IPS-18c (cell line): ENCODE results near the gene PLEKHN1.
"Not testable (repeated sequence)": the region's sequence is repeated elsewhere in the genome, so short reads cannot be mapped to it uniquely, and the experiment has no call there.

Source experiments
- H3K4me3 ChIP-seq: 2 replicates; pipeline ENCODE4 v1.7.0; 2013; ENCODE audit warnings: low read depth, mild to moderate bottlenecking, low read length, moderate library complexity; ENCODE audit not compliant: insufficient read depth
- H3K9me3 ChIP-seq: one replicate; pipeline ENCODE4 v1.6.1; 2013; ENCODE audit warnings: mild to moderate bottlenecking, low read length, moderate library complexity; ENCODE audit not compliant: control insufficient read depth, insufficient read depth

PLEKHN1 gene

DNA sequence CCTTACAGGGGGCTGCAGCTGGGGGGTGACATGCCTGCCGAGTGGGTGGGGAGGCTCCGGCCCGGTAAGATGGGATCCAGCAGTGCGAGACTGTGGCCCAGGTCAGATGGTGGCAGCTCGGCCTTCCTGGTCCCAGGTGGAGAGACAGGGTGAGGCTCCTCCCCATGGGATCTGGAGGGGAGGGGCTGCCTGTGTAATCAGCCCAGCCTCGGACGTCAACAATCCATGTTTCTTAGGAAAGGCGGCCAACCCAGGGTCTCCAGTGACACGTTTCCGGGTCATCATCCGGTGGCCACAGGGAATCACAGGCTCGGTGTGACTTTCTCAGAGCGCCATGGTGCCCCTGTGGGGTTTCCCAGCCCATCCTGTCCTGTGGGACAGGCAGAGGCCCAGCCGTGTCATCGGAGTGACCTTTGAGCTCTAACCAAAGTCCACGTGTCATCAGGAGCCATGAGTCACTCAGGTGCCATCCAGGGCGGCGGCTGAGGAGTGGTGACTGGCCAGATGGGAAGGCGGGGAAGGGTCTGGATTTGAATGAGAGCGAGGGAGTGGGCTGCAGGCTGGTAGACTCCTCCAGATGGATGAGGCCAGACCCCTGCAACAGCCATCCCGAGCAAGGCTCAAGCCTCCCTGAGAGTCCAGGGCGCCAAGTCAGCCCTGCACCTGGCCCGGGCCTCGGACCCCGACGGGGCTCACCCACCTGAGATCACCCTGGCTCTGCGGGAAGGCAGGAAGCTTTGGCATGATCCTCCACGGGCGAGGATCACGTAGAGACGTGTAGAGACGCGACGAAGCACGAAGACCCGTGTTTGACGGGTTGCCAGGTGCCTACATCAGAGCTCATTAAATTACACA, 40.2 kb downstream of the PLEKHN1 start:
- Histone ChIP-seq H3K4me3 (no peak overlapping the region), H3K9me3 (no peaks in the 10 kb centered on the region)

DNA sequence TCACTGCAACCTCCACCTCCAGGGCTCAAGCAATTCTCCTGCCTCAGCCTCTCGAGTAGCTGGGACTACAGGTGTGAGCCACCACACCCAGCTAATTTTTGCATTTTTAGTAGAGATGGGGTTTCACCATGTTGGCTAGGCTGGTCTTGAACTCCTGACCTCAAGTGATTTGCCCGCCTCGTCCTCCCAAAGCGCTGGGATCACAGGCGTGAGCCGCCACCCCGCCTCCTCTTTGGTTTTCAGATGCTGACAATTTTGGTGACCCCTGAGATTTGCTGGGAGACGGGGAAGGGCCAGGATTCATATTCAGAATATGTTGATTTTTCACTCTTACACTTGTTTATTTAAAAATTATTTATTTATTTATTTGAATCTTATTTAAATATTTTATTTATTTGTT, 43.8 kb downstream of the PLEKHN1 start:
- H3K9me3 ChIP-seq, H3K4me3 ChIP-seq: not testable (repeated sequence)

DNA sequence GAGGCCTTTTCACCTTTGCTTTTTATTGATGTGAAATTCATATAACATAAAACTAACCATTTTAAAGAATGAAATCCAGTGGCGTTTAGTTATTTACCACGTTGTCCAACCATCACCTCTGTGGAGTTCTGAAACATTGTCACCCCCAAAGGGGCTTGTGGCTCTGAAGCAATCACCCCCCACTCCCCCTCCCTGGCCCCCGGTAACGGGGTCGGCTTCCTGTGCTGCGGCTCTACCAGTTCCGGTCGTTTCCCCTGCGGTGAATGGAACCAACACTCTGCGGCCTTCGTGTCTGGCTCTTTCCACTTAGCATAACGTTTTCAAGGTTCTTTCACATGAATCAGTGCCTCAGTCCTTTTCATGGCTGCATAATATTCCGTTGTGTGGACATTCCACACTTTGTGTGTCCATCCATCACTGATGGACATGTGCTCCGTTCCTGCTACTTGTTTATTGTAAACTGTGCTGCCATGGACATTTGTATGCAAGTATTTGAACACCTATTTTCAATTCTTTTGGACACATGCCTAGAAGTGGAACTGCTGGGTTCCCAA, 45.2 kb downstream of the PLEKHN1 start:
- H3K9me3 ChIP-seq = no peaks in the 10 kb centered on the region
- no peak overlapping the region for H3K4me3 ChIP-seq

DNA sequence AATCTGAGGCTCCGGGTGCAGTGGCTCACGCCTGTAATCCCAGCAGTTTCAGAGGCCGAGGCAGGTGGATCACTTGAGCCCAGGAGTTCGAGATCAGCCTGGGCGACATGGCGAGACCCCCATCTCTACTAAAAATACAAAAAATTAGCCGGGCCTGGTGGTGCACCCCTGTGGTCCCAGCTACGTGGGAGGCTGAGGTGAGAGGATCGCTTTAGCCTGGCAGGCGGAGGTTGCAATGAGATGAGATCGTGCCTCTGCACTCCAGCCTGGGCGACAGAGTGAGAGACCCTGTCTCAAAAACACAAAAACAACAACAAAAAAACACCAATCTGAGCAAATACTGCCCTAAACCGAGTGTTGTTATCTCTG, 46.4 kb downstream of the PLEKHN1 start:
- H3K4me3 ChIP-seq = peak overlapping the region; percentile 47; the same call in 1 of the 2 replicates
- H3K9me3 ChIP-seq = not testable (repeated sequence)

DNA sequence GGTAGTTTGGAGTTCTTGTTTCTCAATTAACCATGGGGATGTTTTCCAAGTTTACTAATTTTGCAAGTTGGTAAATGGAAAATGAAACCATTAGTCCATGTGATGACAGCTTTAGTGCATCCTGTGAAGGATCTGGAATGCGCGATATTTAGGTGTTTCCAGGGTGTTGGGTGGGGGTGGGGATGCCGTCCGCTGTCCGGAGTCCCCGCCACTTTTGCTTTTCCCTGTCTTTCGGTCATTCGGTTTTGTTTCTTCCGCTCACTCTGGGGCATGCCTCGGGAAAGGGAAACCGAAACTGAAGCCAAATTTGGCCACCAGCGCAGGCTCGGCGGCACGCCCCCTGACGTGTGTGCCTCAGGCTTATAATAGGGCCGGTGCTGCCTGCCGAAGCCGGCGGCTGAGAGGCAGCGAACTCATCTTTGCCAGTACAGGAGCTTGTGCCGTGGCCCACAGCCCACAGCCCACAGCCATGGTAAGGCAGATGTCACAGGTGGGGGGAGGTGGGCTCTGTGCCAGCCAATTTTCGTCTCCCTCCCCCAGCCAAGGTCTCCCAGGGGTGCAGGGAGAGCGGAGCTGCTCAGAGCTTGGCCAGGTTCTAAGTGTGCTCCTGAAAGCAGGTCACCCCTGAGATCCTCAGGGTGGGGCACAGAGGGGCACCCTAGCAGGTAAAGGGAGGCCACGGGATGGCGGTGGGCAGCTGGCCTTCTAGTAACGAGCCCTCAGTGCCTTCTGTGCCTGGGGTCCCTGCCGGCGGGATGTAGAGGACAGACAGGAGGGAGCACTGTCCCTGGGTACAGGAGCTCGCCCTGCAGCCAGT, 47.0 kb downstream of the PLEKHN1 start, which contains the start of gene ISG15:
Gene ISG15 (plus strand): TSS at position 393 of the 817 bp plus-strand sequence. CDS start 77 bp downstream, at position 470.
- no peaks in the 10 kb centered on the region for H3K9me3 ChIP-seq
- peak within 1 kb of the TSS; percentile 65 for H3K4me3 ChIP-seq

DNA sequence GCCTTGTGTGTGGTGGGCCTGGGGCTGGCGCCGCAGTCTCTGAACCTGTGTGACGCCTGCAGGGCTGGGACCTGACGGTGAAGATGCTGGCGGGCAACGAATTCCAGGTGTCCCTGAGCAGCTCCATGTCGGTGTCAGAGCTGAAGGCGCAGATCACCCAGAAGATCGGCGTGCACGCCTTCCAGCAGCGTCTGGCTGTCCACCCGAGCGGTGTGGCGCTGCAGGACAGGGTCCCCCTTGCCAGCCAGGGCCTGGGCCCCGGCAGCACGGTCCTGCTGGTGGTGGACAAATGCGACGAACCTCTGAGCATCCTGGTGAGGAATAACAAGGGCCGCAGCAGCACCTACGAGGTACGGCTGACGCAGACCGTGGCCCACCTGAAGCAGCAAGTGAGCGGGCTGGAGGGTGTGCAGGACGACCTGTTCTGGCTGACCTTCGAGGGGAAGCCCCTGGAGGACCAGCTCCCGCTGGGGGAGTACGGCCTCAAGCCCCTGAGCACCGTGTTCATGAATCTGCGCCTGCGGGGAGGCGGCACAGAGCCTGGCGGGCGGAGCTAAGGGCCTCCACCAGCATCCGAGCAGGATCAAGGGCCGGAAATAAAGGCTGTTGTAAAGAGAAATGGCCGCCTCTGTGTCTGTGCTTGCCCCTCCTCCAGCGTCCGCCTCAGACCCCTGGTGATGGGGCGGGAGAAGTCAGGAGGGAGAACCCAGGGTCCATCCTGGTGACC, 47.8 kb downstream of the PLEKHN1 start:
- Histone ChIP-seq H3K4me3 (peak overlapping the region; percentile 65), H3K9me3 (no peaks in the 10 kb centered on the region)

DNA sequence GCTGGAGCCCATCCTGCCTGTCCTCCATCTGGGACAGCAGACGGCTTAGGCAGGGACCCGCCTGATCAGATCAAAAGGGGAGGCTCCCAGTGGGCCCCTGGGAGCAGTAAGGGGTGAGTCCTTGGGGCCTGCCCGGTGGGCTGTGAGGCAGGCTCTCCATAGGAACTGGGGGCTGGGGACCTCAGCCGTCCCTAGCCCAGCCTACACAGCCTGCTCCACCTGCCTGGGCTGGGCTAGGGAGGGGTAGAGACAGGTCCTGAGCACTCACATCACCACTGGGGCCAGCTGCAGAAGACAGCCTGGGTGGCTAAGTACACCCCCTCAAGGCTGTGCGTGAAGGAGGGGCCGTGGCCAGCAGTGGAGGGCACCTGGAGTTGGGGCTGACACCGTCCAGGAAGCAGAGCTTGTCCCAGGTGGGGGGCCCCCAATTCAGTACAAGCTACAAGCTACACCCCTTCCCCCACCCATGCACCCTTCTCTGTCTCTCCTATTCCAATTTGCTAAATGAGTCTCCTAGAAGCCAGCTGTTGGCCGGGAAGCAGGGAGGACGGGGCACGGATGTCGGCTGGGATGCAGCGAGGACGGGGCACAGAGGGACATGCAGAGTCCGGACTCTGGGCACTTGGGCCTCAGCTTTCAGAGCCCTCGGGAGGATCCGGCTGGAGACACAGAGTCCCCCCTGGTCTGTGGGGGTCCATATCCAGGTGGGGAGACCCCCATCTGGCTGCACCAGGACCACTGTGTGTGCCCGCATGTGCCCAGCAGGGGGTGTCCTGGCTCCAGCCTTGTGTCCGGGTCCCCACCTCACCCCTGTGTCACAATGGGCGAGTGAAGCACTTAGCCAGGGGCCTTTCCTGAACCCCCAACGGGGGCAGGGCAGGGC, 48.8 kb downstream of the PLEKHN1 start:
- Histone ChIP-seq H3K9me3 (no peaks in the 10 kb centered on the region), H3K4me3 (no peak overlapping the region)

DNA sequence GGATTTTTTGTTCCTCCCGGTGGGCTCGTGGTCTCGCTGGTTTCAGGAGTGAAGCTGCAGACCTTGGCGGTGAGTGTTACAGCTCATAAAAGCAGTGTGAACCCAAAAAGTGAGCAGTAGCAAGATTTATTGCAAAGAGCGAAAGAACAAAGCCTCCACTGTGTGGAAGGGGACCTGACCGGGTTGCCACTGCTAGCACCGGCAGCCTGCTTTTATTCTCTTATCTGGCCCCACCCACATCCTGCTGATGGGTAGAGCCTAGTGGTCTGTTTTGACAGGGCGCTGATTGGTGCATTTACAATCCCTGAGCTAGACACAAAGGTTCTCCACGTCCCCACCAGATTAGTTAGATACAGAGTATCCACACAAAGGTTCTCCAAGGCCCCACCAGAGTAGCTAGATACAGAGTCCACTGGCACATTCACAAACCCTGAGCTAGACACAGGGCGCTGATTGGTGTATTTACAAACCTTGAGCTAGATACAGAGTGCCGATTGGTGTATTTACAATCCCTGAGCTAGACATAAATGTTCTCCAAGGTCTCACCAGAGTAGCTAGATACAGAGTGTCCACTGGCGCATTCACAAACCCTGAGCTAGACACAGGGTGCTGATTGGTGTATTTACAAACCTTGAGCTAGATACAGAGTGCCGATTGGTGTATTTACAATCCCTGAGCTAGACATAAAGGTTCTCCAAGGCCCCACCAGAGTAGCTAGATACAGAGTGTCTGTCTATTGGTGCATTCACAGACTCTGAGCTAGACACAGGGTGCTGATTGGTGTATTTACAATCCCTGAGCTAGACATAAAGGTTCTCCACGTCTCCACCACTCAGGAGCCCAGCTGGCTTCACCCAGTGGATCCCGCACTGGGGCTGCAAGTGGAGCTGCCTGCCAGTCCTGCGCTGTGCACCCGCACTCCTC, 51.4 kb downstream of the PLEKHN1 start:
- not testable (repeated sequence) for H3K4me3 ChIP-seq, H3K9me3 ChIP-seq

DNA sequence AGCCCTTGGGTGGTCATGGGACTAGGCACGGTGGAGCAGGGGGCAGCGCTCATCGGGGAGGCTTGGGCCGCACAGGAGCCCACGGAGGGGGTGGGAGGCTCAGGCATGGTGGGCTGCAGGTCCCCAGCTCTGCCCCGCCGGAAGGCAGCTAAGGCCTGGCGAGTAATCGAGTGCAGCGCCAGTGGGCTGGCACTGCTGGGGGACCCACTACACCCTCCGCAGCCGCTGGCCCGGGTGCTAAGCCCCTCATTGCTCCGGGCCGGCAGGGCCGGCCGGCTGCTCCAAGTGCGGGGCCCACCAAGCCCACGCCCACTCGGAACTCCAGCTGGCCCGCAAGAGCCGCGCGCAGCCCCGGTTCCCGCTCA, 52.0 kb downstream of the PLEKHN1 start:
- not testable (repeated sequence) for H3K4me3 ChIP-seq, H3K9me3 ChIP-seq

DNA sequence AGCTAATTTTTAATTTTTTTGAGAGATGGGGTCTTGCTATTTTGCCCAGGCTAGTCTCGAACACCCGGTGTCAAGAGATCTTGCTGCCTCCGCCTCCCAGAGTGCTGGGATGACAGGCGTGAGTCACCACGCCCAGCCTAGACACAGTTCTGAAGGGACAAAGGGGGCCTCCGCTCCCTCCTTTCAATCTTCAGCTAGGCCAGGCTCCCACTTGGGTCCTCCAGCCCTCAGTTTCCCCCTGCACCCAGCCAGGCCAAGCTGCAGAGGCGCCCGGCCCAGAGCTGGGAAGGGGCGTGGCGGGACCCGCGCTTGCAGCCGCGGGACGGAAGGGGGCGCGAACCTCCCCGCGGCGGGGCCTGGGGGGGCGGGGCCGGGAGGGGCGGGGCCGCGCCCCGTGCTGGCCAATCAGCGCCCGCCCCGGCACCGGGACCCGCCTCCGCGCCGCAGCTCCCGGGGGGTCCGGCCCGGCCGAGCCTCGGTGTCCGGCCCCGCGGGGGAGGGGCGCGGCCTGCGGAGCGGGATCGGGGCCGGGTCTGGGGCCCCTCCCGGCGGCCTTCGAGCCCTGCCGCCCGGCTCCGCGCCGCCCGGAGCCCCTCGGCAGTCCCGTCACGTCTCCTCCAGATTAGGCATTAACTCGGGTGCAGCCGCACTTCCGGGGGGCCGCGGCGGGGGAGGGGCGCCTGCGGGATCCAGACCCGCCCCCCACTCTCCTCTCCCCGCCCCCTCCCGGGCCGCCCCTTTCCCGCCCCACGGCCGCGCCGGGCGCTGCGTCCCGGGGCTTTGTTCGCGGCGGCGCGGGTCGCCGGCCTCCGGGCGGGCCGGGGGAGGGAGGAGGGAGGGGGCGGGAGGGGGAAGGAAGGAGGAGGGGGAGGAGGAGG, 53.1 kb downstream of the PLEKHN1 start:
- H3K9me3 ChIP-seq = no peaks in the 10 kb centered on the region
- H3K4me3 ChIP-seq = no peak overlapping the region

DNA sequence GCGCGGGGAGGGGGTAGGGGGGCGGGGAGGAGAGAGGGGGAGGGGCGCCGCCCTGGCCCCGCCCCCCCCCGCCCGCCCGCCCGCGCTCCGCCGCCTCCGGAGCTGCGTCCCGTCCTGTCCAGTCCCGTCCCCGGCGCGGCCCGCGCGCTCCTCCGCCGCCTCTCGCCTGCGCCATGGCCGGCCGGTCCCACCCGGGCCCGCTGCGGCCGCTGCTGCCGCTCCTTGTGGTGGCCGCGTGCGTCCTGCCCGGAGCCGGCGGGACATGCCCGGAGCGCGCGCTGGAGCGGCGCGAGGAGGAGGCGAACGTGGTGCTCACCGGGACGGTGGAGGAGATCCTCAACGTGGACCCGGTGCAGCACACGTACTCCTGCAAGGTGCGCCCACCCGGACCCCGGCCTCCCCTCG, 53.7 kb downstream of the PLEKHN1 start, which contains the start of gene AGRN:
Gene AGRN (plus strand): TSS at position 121 of the 405 bp plus-strand sequence. CDS start 53 bp downstream, at position 174.
- no peaks in the 10 kb centered on the region for H3K9me3 ChIP-seq
- peak within 1 kb of the TSS; percentile 73 for H3K4me3 ChIP-seq

DNA sequence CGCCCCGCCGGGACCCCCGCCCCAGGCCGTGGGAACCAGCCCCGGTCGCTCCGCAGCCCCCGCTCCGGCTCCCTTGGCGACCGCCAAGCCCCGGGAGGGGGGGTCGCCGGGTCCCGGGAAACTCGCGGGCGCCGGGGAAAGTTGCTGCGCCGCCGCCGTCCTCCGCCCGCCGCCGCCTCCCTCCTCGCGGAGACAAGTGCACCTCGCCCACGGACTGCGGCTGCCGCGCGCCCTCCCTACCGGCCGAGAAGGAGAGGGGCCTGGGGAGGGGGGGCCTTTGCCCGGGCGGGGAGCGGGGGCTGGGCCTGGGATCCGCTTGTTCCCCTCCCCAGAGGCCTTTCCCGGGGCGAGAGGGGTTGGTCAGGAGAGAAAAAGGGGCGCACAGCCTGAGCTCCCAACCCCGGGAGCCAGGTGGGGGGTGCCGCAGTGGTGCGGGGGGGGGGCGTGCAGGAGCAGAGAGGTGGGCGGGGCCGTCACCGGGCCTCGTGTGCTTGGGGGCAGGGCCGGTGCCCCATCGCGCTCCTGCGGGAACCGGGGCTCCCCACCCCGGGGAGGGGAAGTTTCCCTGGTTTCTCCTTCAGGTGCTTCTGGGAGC, 54.2 kb downstream of the PLEKHN1 start:
- Histone ChIP-seq H3K9me3 (no peaks in the 10 kb centered on the region), H3K4me3 (peak overlapping the region; percentile 73)

DNA sequence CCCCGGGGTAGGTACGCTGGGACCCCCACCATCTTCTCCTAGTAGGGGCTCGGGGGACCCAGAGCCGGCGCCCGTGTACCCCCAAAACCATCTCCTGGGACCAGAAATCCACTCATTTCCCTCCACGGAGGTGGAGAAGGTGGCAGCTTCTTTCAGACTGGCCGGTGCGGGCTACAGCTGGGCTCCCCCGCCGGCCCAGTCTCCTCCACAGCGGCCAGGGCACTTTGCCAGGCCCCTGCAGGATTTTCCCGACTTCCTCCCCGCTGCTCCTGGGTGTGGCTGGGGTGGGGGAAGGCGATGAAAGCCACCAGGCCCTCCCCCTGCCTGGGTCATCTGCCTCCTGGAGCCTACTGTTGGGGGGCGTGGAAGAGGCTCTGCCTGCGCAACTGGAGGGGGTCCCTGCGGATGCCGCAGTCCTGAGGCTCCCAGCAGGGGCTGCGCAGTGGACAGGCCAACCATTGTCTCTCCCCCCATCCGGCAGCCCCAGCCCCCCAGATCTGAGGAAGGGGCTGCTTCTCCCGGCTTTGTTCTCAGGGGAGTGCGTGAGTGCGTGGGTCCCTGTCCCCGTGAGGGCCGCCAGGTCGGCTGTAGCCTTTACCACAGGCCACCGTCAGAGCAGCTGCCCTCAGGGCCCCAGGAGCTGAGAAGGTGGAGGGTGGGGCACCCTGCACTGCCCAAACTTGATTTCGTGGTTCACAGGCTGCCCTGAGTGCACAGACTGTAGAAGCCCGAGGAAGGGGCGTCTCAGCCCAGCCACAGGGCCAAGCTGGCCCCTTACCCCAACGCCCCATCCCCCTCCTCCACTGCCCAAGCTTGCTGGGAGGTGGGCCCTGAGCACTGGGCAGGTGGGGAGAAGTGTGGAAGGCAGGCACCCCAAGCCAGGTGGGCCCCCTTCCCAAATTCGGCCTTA, 55.0 kb downstream of the PLEKHN1 start:
- peak overlapping the region; percentile 73 for H3K4me3 ChIP-seq
- H3K9me3 ChIP-seq = no peaks in the 10 kb centered on the region

DNA sequence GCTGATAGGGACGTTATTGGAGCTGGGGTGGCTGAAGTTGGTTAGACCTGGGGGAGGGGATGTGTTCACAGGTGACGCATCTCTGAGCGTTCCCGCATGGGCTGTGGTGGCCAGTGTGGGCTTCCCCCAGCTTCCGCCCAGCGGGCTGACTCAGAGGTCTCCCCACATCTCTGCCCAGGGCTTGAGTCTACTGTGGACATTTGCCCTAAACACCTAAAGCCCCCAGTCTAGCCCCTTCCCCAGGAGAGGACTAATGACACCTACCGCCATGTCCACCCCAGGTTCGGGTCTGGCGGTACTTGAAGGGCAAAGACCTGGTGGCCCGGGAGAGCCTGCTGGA, 55.6 kb downstream of the PLEKHN1 start:
- Histone ChIP-seq H3K9me3 (no peaks in the 10 kb centered on the region), H3K4me3 (no peak overlapping the region)
